ENCODE data around the gene AP2A2.

AP2A2 gene

GRCh38 chr11:980438-981357 is 55.0 kb downstream of the AP2A2 start:
- Histone ChIP-seq H3K4me1 (ENCODE audit: insufficient read depth, low read length, poor library complexity, severe bottlenecking) (peaks cover 9% of the 10 kb centered on the region), H3K9me3 (ENCODE audit: insufficient read depth, low read depth, low read length) (no peaks in the 10 kb centered on the region), H3K79me2 (ENCODE audit: insufficient read depth, low read length) (peaks cover 4% of the 10 kb centered on the region; the same call in 1 of the 2 replicates), H3K9ac (ENCODE audit: low read depth, low read length, poor library complexity, severe bottlenecking) (no peak overlapping the region), H3K36me3 (ENCODE audit: insufficient read depth, low read length) (peaks cover 62% of the 10 kb centered on the region; the same call in 1 of the 2 replicates), H2AFZ (ENCODE audit: low read length) (no peak overlapping the region), H3F3A (ENCODE audit: low read depth) (no peaks in the 10 kb centered on the region), H3K27me3 (ENCODE audit: insufficient read depth, low read length, poor library complexity, severe bottlenecking) (no peaks in the 10 kb centered on the region), H3K9me2 (replicated peaks; ENCODE audit: low read depth, low read length) (no peaks in the 10 kb centered on the region), H4K20me1 (ENCODE audit: insufficient read depth, low read length, poor library complexity, severe bottlenecking) (peaks cover 11% of the 10 kb centered on the region), H3K4me2 (ENCODE audit: low read depth, low read length, poor library complexity, severe bottlenecking) (no peak overlapping the region), H3K4me3 (ENCODE audit: low read length, poor library complexity, severe bottlenecking) (no peak overlapping the region)
- TF ChIP-seq, protein P1, sequence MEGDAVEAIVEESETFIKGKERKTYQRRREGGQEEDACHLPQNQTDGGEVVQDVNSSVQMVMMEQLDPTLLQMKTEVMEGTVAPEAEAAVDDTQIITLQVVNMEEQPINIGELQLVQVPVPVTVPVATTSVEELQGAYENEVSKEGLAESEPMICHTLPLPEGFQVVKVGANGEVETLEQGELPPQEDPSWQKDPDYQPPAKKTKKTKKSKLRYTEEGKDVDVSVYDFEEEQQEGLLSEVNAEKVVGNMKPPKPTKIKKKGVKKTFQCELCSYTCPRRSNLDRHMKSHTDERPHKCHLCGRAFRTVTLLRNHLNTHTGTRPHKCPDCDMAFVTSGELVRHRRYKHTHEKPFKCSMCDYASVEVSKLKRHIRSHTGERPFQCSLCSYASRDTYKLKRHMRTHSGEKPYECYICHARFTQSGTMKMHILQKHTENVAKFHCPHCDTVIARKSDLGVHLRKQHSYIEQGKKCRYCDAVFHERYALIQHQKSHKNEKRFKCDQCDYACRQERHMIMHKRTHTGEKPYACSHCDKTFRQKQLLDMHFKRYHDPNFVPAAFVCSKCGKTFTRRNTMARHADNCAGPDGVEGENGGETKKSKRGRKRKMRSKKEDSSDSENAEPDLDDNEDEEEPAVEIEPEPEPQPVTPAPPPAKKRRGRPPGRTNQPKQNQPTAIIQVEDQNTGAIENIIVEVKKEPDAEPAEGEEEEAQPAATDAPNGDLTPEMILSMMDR (conservative IDR thresholded peaks at IDR 0.05; ENCODE audit: low read length) = no peak; the same call in 1 of the 2 replicates
- no peak for TF ChIP-seq EZH2phosphoT487 (IDR thresholded peaks at IDR 0.05; ENCODE audit: borderline replicate concordance)

DNA sequence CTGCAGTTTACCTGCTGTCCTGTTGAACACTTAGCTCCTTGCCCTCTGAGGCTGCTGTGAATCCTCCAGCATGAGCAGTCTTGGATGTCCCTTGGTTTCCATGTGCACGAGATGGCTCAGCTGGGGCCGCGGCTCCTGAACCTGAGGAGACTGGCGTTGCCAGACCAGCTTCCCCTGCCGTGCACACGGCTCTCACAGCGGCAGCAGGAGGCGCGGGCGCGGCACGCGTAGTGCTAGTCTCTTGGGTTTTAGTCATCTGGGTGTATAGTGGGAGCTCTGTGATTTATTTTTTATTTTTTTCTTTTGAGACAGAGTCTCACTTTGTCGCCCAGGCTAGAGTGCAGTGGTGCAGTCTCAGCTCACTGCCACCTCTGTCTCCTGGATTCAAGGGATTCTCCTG is 56.1 kb downstream of the AP2A2 start:
- peaks cover 72% of the 10 kb centered on the region; the same call in 1 of the 2 replicates for H3K36me3 ChIP-seq (ENCODE audit: insufficient read depth, low read length)

GRCh38 chr11:984546-984945 is 58.9 kb downstream of the AP2A2 start:
- Histone ChIP-seq H3K9ac (ENCODE audit: low read depth, low read length, poor library complexity, severe bottlenecking) (no peak overlapping the region), H3K9me2 (replicated peaks; ENCODE audit: low read depth, low read length) (no peaks in the 10 kb centered on the region), H2AFZ (ENCODE audit: low read length) (no peak overlapping the region), H4K20me1 (ENCODE audit: insufficient read depth, low read length, poor library complexity, severe bottlenecking) (no peaks in the 10 kb centered on the region), H3K79me2 (ENCODE audit: insufficient read depth, low read length) (no peaks in the 10 kb centered on the region; the same call in 1 of the 2 replicates), H3K4me1 (ENCODE audit: insufficient read depth, low read length, poor library complexity, severe bottlenecking) (no peaks in the 10 kb centered on the region), H3F3A (ENCODE audit: low read depth) (no peaks in the 10 kb centered on the region), H3K27me3 (ENCODE audit: insufficient read depth, low read length, poor library complexity, severe bottlenecking) (no peaks in the 10 kb centered on the region), H3K9me3 (ENCODE audit: insufficient read depth, low read depth, low read length) (no peaks in the 10 kb centered on the region), H3K4me3 (ENCODE audit: low read length, poor library complexity, severe bottlenecking) (no peak overlapping the region), H3K36me3 (ENCODE audit: insufficient read depth, low read length) (peaks cover 78% of the 10 kb centered on the region; the same call in 1 of the 2 replicates), H3K4me2 (ENCODE audit: low read depth, low read length, poor library complexity, severe bottlenecking) (no peak overlapping the region)
- no peak for TF ChIP-seq EZH2phosphoT487 (IDR thresholded peaks at IDR 0.05; ENCODE audit: borderline replicate concordance)
- TF ChIP-seq, protein P1 (conservative IDR thresholded peaks at IDR 0.05; ENCODE audit: low read length) = no peak

More for the DNA sequence above, 56.1 kb downstream of the AP2A2 start:
- TF ChIP-seq EZH2phosphoT487 (IDR thresholded peaks at IDR 0.05; ENCODE audit: borderline replicate concordance) = no peak
- TF ChIP-seq, protein P1 (conservative IDR thresholded peaks at IDR 0.05; ENCODE audit: low read length) = no peak
- Histone ChIP-seq H2AFZ (ENCODE audit: low read length) (no peak overlapping the region), H3K4me1 (ENCODE audit: insufficient read depth, low read length, poor library complexity, severe bottlenecking) (no peaks in the 10 kb centered on the region), H3K9me3 (ENCODE audit: insufficient read depth, low read depth, low read length) (no peaks in the 10 kb centered on the region), H3K9me2 (replicated peaks; ENCODE audit: low read depth, low read length) (no peaks in the 10 kb centered on the region), H3K4me2 (ENCODE audit: low read depth, low read length, poor library complexity, severe bottlenecking) (no peak overlapping the region), H4K20me1 (ENCODE audit: insufficient read depth, low read length, poor library complexity, severe bottlenecking) (peaks cover 2% of the 10 kb centered on the region), H3K4me3 (ENCODE audit: low read length, poor library complexity, severe bottlenecking) (no peak overlapping the region), H3K79me2 (ENCODE audit: insufficient read depth, low read length) (peaks cover 4% of the 10 kb centered on the region; the same call in 1 of the 2 replicates), H3K27me3 (ENCODE audit: insufficient read depth, low read length, poor library complexity, severe bottlenecking) (no peaks in the 10 kb centered on the region), H3F3A (ENCODE audit: low read depth) (no peaks in the 10 kb centered on the region), H3K9ac (ENCODE audit: low read depth, low read length, poor library complexity, severe bottlenecking) (no peak overlapping the region)

All from Loucy (cell line).